ENCODE results near the gene TEDC2.
"Not testable (repeated sequence)": the region's sequence is repeated elsewhere in the genome, so short reads cannot be mapped to it uniquely, and the experiment has no call there.

The TEDC2 gene

DNA sequence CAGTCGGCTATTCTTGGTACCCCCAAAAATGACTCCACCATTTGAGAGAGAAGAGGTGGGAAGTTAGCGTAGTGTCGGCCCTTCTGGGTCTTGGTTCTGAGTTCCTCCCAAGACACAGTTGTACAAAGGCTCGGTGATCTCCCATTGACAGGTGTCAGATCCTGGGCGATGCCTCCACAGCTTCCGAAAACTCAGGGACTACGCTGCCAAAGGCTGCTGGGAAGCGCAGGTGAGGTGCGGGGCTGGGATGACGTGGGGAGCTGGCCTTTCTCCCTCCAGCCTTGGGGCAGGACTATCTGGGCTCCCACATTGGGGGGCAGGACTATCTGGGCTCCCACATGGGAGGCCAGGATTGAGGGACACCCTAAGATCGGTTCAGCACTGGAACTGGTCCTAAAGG is 20.3 kb upstream of the TEDC2 start:
- DNase-seq (ENCODE audit: low read depth, low spot score), result no peak
- Histone ChIP-seq H3K9ac (ENCODE audit: insufficient read length, low read depth) (no peak overlapping the region), H3K9me3 (ENCODE audit: insufficient read depth, low read length) (no peaks in the 10 kb centered on the region), H3K27me3 (ENCODE audit: insufficient read depth, insufficient read length) (no peaks in the 10 kb centered on the region), H3K4me1 (ENCODE audit: insufficient read depth, insufficient read length) (peaks cover 9% of the 10 kb centered on the region), H3K4me3 (ENCODE audit: insufficient read length, low read depth) (no peak overlapping the region), H3K36me3 (ENCODE audit: insufficient read depth, insufficient read length, low read length) (peaks cover 73% of the 10 kb centered on the region)
- TF ChIP-seq YY1 (IDR thresholded peaks at IDR 0.05; ENCODE audit: insufficient read depth, insufficient read length) (no peak), SUZ12 (IDR thresholded peaks at IDR 0.05; ENCODE audit: extremely low read depth, insufficient read depth, insufficient read length) (no peak), ZNF274 (IDR thresholded peaks at IDR 0.05; ENCODE audit: low read depth, low read length) (no peak)

- H3K9ac ChIP-seq (ENCODE audit: insufficient read length, low read depth); DNase-seq (ENCODE audit: low read depth, low spot score); H3K9me3 ChIP-seq (ENCODE audit: insufficient read depth, low read length); H3K27me3 ChIP-seq (ENCODE audit: insufficient read depth, insufficient read length); H3K4me3 ChIP-seq (ENCODE audit: insufficient read length, low read depth); H3K4me1 ChIP-seq (ENCODE audit: insufficient read depth, insufficient read length): not testable (repeated sequence)
- peaks cover 73% of the 10 kb centered on the region for H3K36me3 ChIP-seq (ENCODE audit: insufficient read depth, insufficient read length, low read length)
Observed at GRCh38 chr16:2441143-2441804, 18.6 kb upstream of the TEDC2 start.

- H3K27me3 ChIP-seq (ENCODE audit: insufficient read depth, insufficient read length), result no peaks in the 10 kb centered on the region
- peaks cover 3% of the 10 kb centered on the region for H3K4me1 ChIP-seq (ENCODE audit: insufficient read depth, insufficient read length)
- no peak for TF ChIP-seq YY1 (IDR thresholded peaks at IDR 0.05; ENCODE audit: insufficient read depth, insufficient read length)
- no peak for TF ChIP-seq SUZ12 (IDR thresholded peaks at IDR 0.05; ENCODE audit: extremely low read depth, insufficient read depth, insufficient read length)
- TF ChIP-seq ZNF274 (IDR thresholded peaks at IDR 0.05; ENCODE audit: low read depth, low read length), result no peak
- H3K9me3 ChIP-seq (ENCODE audit: insufficient read depth, low read length), result no peaks in the 10 kb centered on the region
- peak overlapping the region; percentile 21 for H3K9ac ChIP-seq (ENCODE audit: insufficient read length, low read depth)
- peaks cover 75% of the 10 kb centered on the region for H3K36me3 ChIP-seq (ENCODE audit: insufficient read depth, insufficient read length, low read length)
- H3K4me3 ChIP-seq (ENCODE audit: insufficient read length, low read depth), result no peak overlapping the region
- no peak for DNase-seq (ENCODE audit: low read depth, low spot score)
Observed at GRCh38 chr16:2443555-2443954, 16.4 kb upstream of the TEDC2 start.

DNA sequence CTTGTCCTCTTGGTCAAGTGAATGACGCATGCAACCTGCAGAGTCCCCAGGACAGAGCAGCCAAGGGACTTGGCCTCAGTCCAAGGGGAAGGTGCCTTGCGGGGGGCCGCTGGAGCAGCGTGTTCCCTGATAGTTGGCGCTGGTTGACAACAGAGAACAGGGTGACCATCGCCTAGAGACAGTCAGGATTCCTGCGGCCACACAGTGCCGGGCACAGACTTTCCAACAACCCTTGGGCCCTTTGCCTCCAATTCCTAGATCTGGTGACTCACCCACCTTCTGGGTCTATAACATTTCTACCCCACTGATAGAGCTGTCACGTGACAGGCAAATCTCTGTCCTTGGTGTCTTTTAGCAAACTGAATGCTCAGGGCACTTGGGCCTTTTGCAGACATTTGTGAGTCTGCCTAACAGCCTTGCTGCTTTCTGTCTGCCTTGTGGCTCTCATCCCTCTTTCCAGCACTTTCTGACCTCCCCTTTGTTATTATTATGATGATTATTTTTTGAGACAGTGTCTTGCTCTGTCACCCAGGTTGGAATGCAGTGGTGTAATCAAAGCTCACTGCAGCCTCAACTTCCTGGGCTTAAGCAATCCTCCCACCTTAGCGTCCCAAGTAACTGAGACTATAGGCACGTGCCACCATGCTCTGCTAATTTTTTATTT is 11.9 kb upstream of the TEDC2 start:
- Histone ChIP-seq H3K27me3 (ENCODE audit: insufficient read depth, insufficient read length) (no peaks in the 10 kb centered on the region), H3K36me3 (ENCODE audit: insufficient read depth, insufficient read length, low read length) (peaks cover 90% of the 10 kb centered on the region), H3K9me3 (ENCODE audit: insufficient read depth, low read length) (no peaks in the 10 kb centered on the region), H3K4me3 (ENCODE audit: insufficient read length, low read depth) (no peak overlapping the region), H3K4me1 (ENCODE audit: insufficient read depth, insufficient read length) (peaks cover 3% of the 10 kb centered on the region), H3K9ac (ENCODE audit: insufficient read length, low read depth) (no peak overlapping the region)
- no peak for DNase-seq (ENCODE audit: low read depth, low spot score)
- TF ChIP-seq YY1 (IDR thresholded peaks at IDR 0.05; ENCODE audit: insufficient read depth, insufficient read length), result no peak
- TF ChIP-seq SUZ12 (IDR thresholded peaks at IDR 0.05; ENCODE audit: extremely low read depth, insufficient read depth, insufficient read length), result no peak

DNA sequence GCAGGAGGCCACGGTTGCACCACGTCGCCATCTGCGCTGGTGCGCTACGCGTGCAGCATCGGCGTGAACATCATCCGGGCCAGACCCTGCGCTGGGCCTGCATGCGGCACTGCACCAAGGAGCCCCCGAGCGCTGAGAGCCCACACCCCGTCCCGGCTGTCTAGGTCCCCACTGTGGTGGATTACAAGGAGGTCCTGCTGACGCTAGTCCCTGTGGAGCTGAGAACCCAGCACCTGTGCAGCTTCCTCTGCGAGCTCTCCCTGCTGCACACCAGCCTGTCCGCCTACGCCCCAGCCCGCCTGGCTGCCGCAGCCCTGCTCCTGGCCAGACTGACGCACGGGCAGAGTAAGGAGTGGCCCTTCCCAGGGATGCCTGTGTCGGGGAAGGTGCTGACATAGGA is 10.8 kb upstream of the TEDC2 start:
- Histone ChIP-seq H3K9me3 (ENCODE audit: insufficient read depth, low read length) (no peaks in the 10 kb centered on the region), H3K4me1 (ENCODE audit: insufficient read depth, insufficient read length) (peaks cover 4% of the 10 kb centered on the region), H3K9ac (ENCODE audit: insufficient read length, low read depth) (no peak overlapping the region), H3K4me3 (ENCODE audit: insufficient read length, low read depth) (no peak overlapping the region), H3K36me3 (ENCODE audit: insufficient read depth, insufficient read length, low read length) (peaks cover 93% of the 10 kb centered on the region), H3K27me3 (ENCODE audit: insufficient read depth, insufficient read length) (no peaks in the 10 kb centered on the region)
- no peak for DNase-seq (ENCODE audit: low read depth, low spot score)
- TF ChIP-seq ZNF274 (IDR thresholded peaks at IDR 0.05; ENCODE audit: low read depth, low read length) (no peak), SUZ12 (IDR thresholded peaks at IDR 0.05; ENCODE audit: extremely low read depth, insufficient read depth, insufficient read length) (no peak), YY1 (IDR thresholded peaks at IDR 0.05; ENCODE audit: insufficient read depth, insufficient read length) (no peak)

- no peak for TF ChIP-seq SUZ12 (IDR thresholded peaks at IDR 0.05; ENCODE audit: extremely low read depth, insufficient read depth, insufficient read length)
- TF ChIP-seq ZNF274 (IDR thresholded peaks at IDR 0.05; ENCODE audit: low read depth, low read length), result no peak
- no peak for TF ChIP-seq YY1 (IDR thresholded peaks at IDR 0.05; ENCODE audit: insufficient read depth, insufficient read length)
Observed at GRCh38 chr16:2450535-2450934, 9.4 kb upstream of the TEDC2 start.

DNA sequence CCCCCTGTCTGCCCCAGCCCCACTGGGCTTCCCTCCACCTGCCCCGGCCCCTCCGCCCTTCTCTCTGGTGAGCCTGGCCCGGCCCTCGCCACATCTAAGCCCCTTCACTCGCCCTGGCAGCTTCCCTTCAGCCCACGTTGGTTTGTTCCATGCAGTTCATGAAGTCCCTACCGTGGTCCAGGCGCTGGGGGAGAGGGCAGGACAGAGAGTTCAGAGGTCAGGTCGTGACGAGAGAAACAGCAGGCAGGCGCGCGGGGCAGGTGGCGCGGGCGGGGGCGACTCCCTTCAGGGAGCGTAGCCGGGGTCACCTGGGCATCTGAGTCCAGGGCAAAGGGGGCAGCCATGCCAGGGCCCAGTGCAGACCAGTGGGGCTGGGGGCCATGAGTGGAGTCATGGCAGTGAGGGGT is 8.9 kb upstream of the TEDC2 start:
- Histone ChIP-seq H3K27me3 (ENCODE audit: insufficient read depth, insufficient read length) (no peaks in the 10 kb centered on the region), H3K36me3 (ENCODE audit: insufficient read depth, insufficient read length, low read length) (peaks cover 96% of the 10 kb centered on the region)
- no peak for DNase-seq (ENCODE audit: low read depth, low spot score)

More at GRCh38 chr16:2450535-2450934, 9.4 kb upstream of the TEDC2 start:
- Histone ChIP-seq H3K4me1 (ENCODE audit: insufficient read depth, insufficient read length) (peaks cover 6% of the 10 kb centered on the region), H3K4me3 (ENCODE audit: insufficient read length, low read depth) (no peak overlapping the region), H3K9me3 (ENCODE audit: insufficient read depth, low read length) (no peaks in the 10 kb centered on the region), H3K27me3 (ENCODE audit: insufficient read depth, insufficient read length) (no peaks in the 10 kb centered on the region), H3K36me3 (ENCODE audit: insufficient read depth, insufficient read length, low read length) (peaks cover 94% of the 10 kb centered on the region), H3K9ac (ENCODE audit: insufficient read length, low read depth) (no peak overlapping the region)
- DNase-seq (ENCODE audit: low read depth, low spot score), result no peak

More for the DNA sequence above, 8.9 kb upstream of the TEDC2 start:
- H3K9ac ChIP-seq (ENCODE audit: insufficient read length, low read depth), result no peak overlapping the region
- H3K4me1 ChIP-seq (ENCODE audit: insufficient read depth, insufficient read length), result peaks cover 6% of the 10 kb centered on the region
- H3K4me3 ChIP-seq (ENCODE audit: insufficient read length, low read depth), result no peak overlapping the region
- no peaks in the 10 kb centered on the region for H3K9me3 ChIP-seq (ENCODE audit: insufficient read depth, low read length)
- TF ChIP-seq ZNF274 (IDR thresholded peaks at IDR 0.05; ENCODE audit: low read depth, low read length) (no peak), SUZ12 (IDR thresholded peaks at IDR 0.05; ENCODE audit: extremely low read depth, insufficient read depth, insufficient read length) (no peak), YY1 (IDR thresholded peaks at IDR 0.05; ENCODE audit: insufficient read depth, insufficient read length) (no peak)
